Suprapubic skin (tissue), 4 donors: ENCODE measurements around the gene IFNAR1. TPM values are rescaled to one million over a fixed set of nuclear protein-coding genes. Genes with fewer than 3 reads are reported as not detected.

Experiments used
- DNase-seq, 2 donors: peaks; one replicate each; pipeline ENCODE4 v3.0.0-alpha.2; 2019; ENCODE audit warnings: low spot score in 2 of 2
- H3K27ac ChIP-seq: fragments of 200-600 bp; sonication (generic); one replicate; pipeline ENCODE4 v1.5.1; 2019
- H3K27me3 ChIP-seq: fragments of 200-600 bp; sonication (generic); one replicate; pipeline ENCODE4 v1.5.1; 2019
- H3K36me3 ChIP-seq: fragments of 200-600 bp; sonication (generic); one replicate; pipeline ENCODE4 v1.5.1; 2019
- H3K4me1 ChIP-seq: fragments of 200-600 bp; sonication (generic); one replicate; pipeline ENCODE4 v1.5.1; 2019
- H3K4me3 ChIP-seq: fragments of 200-600 bp; sonication (generic); one replicate; pipeline ENCODE4 v1.5.1; 2019; ENCODE audit warnings: mild to moderate bottlenecking
- H3K9me3 ChIP-seq: fragments of 200-600 bp; sonication (generic); one replicate; pipeline ENCODE4 v1.5.1; 2019
- EP300 ChIP-seq: sonication (generic); formaldehyde crosslinking; IDR thresholded peaks from one replicate; pipeline ENCODE4 v1.6.1; 2017; ENCODE audit warnings: antibody characterized with exemption
- POLR2A ChIP-seq, 2 donors: fragments of 450-650 bp; IDR thresholded peaks; one replicate each; pipeline ENCODE4 v1.6.1; 2017; ENCODE audit warnings: antibody characterized with exemption in 2 of 2, mild to moderate bottlenecking in 2 of 2, moderate library complexity in 2 of 2
- POLR2AphosphoS5 ChIP-seq, 3 donors: sonication (generic); formaldehyde crosslinking; IDR thresholded peaks; one replicate each; pipeline ENCODE4 v1.6.1; 2017; ENCODE audit warnings: antibody characterized with exemption in 3 of 3
- WGBS: methylation state at CpG from one replicate; pipeline ENCODE4 v1.1.5; 2018; 5-methylcytosine and 5-hydroxymethylcytosine counted together
- total RNA-seq, 4 donors: library from RNA; depleted of rRNA; stranded (reverse); fragments of >200 nt; gene quantifications; one replicate each; pipeline ENCODE4 v1.1.0, GENCODE V29; 2016
- TF ChIP-seq, protein P1 (sequence below), 2 donors: fragments of 200-600 bp in 1 of 2; fragments of 450-650 bp in 1 of 2; sonication (generic) in 1 of 2; IDR thresholded peaks; one replicate each; pipeline ENCODE4 v1.5.1; 2016 to 2019; ENCODE audit warnings: antibody characterized with exemption in 2 of 2, mild to moderate bottlenecking in 1 of 2, moderate library complexity in 1 of 2

IFNAR1 gene
- total RNA-seq, 4 donors from 2014 or later, result 15.9 to 37.3 (median 22.6) TPM

DNA sequence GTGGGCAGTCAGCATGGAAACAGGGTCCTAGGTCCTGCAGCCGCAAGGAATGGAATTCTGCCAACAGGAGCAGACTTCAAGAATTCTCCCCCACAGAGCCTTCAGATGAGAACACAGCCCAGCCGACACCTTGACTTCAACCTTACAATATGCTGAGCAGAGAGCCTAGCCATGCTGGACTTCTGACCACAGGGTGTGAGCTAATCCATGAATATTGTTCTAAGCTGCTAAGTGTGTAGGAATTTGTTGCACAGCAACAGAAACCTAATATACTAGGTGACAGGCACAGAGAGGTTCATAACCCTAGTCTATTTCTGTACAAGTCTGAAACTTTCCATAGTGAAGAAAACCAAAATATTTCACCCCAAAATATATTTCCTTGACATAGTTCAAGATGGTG, 45.5 kb downstream of the IFNAR1 start:
- Histone ChIP-seq H3K36me3 (no peaks in the 10 kb centered on the region), H3K27me3 (no peaks in the 10 kb centered on the region), H3K4me3 (no peak overlapping the region), H3K27ac (no peak overlapping the region), H3K4me1 (peaks cover 22% of the 10 kb centered on the region), H3K9me3 (no peaks in the 10 kb centered on the region)
- no peak for DNase-seq
- TF ChIP-seq POLR2AphosphoS5 (IDR thresholded peaks at IDR 0.05) (no peak), EP300 (no peak), POLR2A (IDR thresholded peaks at IDR 0.05) (no peak)
- TF ChIP-seq, protein P1, sequence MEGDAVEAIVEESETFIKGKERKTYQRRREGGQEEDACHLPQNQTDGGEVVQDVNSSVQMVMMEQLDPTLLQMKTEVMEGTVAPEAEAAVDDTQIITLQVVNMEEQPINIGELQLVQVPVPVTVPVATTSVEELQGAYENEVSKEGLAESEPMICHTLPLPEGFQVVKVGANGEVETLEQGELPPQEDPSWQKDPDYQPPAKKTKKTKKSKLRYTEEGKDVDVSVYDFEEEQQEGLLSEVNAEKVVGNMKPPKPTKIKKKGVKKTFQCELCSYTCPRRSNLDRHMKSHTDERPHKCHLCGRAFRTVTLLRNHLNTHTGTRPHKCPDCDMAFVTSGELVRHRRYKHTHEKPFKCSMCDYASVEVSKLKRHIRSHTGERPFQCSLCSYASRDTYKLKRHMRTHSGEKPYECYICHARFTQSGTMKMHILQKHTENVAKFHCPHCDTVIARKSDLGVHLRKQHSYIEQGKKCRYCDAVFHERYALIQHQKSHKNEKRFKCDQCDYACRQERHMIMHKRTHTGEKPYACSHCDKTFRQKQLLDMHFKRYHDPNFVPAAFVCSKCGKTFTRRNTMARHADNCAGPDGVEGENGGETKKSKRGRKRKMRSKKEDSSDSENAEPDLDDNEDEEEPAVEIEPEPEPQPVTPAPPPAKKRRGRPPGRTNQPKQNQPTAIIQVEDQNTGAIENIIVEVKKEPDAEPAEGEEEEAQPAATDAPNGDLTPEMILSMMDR (IDR thresholded peaks at IDR 0.05), result no peak
- 100% methylated on average over 2 of the region's 2 CpGs for WGBS

DNA sequence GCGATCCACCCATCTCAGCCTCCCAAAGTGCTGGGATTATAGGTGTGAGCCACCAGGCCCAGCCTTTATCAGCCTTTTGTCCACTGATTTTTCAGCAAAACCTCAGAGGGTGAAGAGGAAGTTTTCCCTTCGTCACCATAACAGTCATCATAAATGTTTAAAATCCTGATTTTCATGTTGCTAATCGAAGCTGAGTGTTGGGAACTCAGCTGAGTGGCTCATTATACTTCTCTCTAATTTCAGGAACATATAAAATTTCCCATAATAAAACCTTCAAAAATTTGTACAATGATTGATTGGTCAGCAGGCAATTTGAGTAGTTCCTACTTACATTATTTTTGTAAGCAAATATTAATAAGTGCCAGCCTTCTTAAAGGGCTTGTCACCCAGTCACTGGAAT, 46.6 kb downstream of the IFNAR1 start:
- Histone ChIP-seq H3K9me3 (no peaks in the 10 kb centered on the region), H3K4me1 (peaks cover 22% of the 10 kb centered on the region), H3K27ac (no peak overlapping the region), H3K36me3 (no peaks in the 10 kb centered on the region), H3K27me3 (no peaks in the 10 kb centered on the region), H3K4me3 (no peak overlapping the region)
- no peak for DNase-seq
- WGBS, result 90% methylated on average over 3 of the region's 3 CpGs
- TF ChIP-seq POLR2AphosphoS5 (IDR thresholded peaks at IDR 0.05), result no peak
- no peak for TF ChIP-seq POLR2A (IDR thresholded peaks at IDR 0.05)
- TF ChIP-seq EP300, result no peak

DNA sequence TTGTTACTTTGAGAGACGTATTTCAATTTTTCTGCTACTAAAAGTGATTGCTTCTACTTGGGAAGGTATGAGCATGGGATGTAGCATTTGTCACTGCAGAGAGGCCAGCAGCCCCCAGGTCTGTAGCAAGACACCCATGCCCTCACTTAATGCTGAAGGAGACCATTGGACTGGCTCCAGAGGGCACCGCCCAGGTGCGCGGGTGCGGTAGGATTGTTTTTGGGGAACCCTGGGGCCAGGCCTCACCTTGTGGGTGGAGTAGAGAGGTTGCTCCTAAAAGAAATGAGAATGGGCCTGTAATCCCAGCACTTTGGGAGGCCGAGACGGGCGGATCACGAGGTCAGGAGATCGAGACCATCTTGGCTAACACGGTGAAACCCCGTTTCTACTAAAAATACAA, 47.8 kb downstream of the IFNAR1 start:
- peak in 1 of 2 donors; percentile 38 for DNase-seq
- 90% methylated on average over 12 of the region's 12 CpGs for WGBS
- Histone ChIP-seq H3K4me1 (peaks cover 22% of the 10 kb centered on the region), H3K36me3 (no peaks in the 10 kb centered on the region), H3K27me3 (no peaks in the 10 kb centered on the region), H3K9me3 (no peaks in the 10 kb centered on the region), H3K27ac (no peak overlapping the region), H3K4me3 (no peak overlapping the region)
- TF ChIP-seq EP300 (no peak), POLR2AphosphoS5 (IDR thresholded peaks at IDR 0.05) (no peak), POLR2A (IDR thresholded peaks at IDR 0.05) (no peak)
- TF ChIP-seq, protein P1 (IDR thresholded peaks at IDR 0.05), result no peak

DNA sequence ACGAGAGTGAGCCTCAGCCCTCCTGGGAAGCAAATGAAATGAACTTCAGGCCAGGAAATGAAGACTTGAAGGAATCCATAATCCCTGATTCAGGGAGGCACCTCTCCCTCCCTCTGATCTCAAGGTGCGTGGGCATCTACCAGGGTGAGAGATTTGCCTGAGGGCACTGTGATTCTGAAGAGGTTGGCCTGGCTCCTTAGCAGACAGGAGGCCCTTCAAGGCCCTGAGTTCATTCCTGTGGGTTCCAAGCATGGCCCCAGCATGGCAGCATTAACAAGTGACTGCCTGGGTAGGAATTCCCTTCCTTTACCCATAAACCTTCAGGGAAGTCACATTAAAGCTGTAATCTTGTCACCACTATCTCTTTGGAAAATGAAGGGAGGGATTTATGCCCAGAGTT, 48.7 kb downstream of the IFNAR1 start:
- no peak for TF ChIP-seq POLR2AphosphoS5 (IDR thresholded peaks at IDR 0.05)
- TF ChIP-seq, protein P1 (IDR thresholded peaks at IDR 0.05), result no peak
- no peak for TF ChIP-seq EP300
- no peak for TF ChIP-seq POLR2A (IDR thresholded peaks at IDR 0.05)
- Histone ChIP-seq H3K9me3 (no peaks in the 10 kb centered on the region), H3K27ac (no peak overlapping the region), H3K4me1 (peaks cover 22% of the 10 kb centered on the region), H3K27me3 (no peaks in the 10 kb centered on the region), H3K36me3 (no peaks in the 10 kb centered on the region), H3K4me3 (no peak overlapping the region)
- WGBS, result 61% methylated on average over 2 of the region's 2 CpGs
- peak; percentile 25 to 48 for DNase-seq

DNA sequence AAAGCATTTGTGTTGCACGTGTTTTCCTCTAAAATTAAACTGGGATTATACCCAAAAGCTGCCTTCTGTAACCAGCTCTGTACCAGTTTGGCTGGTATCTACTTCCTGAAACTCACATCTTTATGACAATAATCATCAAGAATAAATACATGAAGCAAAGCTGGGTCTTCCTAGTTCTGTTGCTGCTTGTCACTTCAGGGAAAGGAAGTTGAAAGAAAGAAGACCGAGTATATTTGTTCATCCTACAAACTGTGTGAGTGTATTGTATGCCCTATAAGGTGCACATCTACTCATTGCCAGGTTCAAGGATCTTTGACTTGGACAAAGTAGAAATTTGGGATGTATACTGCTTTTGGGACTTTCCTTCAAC, 49.3 kb downstream of the IFNAR1 start:
- Histone ChIP-seq H3K27me3 (no peaks in the 10 kb centered on the region), H3K9me3 (no peaks in the 10 kb centered on the region), H3K4me1 (peaks cover 29% of the 10 kb centered on the region), H3K36me3 (no peaks in the 10 kb centered on the region), H3K27ac (peak overlapping the region; percentile 27), H3K4me3 (no peak overlapping the region)
- no peak for DNase-seq
- WGBS, result 52% methylated on average over 2 of the region's 2 CpGs
- TF ChIP-seq POLR2AphosphoS5 (IDR thresholded peaks at IDR 0.05) (no peak), POLR2A (IDR thresholded peaks at IDR 0.05) (no peak), EP300 (no peak)
- TF ChIP-seq, protein P1 (IDR thresholded peaks at IDR 0.05), result no peak
